GM12864 (cell line): ENCODE results near the gene OR4A16.

Experiments used
- DNase-seq: peaks from one replicate; pipeline ENCODE4 v3.0.0-alpha.2; 2011; ENCODE audit warnings: low read depth
- H3K4me3 ChIP-seq: 2 replicates; pipeline ENCODE4 v1.5.1; 2011; ENCODE audit warnings: mild to moderate bottlenecking, low read depth, low read length, control low read depth
- TF ChIP-seq, protein P1 (sequence below): IDR thresholded peaks from 2 replicates; pipeline ENCODE4 v1.5.1; 2011; ENCODE audit warnings: low read depth, mild to moderate bottlenecking, moderate library complexity, low read length, control low read depth, inconsistent platforms; ENCODE audit errors: missing control alignments

Gene OR4A16

GRCh38 chr11:55342901-55343300, at the start of gene OR4A16:
Gene OR4A16 (plus strand): TSS chr11:55343201. CDS start chr11:55343201, 0 bp downstream.
- DNase-seq = no peak
- TF ChIP-seq, protein P1, sequence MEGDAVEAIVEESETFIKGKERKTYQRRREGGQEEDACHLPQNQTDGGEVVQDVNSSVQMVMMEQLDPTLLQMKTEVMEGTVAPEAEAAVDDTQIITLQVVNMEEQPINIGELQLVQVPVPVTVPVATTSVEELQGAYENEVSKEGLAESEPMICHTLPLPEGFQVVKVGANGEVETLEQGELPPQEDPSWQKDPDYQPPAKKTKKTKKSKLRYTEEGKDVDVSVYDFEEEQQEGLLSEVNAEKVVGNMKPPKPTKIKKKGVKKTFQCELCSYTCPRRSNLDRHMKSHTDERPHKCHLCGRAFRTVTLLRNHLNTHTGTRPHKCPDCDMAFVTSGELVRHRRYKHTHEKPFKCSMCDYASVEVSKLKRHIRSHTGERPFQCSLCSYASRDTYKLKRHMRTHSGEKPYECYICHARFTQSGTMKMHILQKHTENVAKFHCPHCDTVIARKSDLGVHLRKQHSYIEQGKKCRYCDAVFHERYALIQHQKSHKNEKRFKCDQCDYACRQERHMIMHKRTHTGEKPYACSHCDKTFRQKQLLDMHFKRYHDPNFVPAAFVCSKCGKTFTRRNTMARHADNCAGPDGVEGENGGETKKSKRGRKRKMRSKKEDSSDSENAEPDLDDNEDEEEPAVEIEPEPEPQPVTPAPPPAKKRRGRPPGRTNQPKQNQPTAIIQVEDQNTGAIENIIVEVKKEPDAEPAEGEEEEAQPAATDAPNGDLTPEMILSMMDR = no peak
- H3K4me3 ChIP-seq = no peak within 1 kb of the TSS

GRCh38 chr11:55324500-55324899, 18.5 kb upstream of the OR4A16 start:
- H3K4me3 ChIP-seq = no peak overlapping the region
- TF ChIP-seq, protein P1 = no peak
- DNase-seq = no peak

GRCh38 chr11:55345306-55345705, 2.3 kb downstream of the OR4A16 start:
- TF ChIP-seq, protein P1 = no peak
- no peak for DNase-seq
- no peak overlapping the region for H3K4me3 ChIP-seq

GRCh38 chr11:55349032-55349431, 6.0 kb downstream of the OR4A16 start:
- DNase-seq = no peak
- TF ChIP-seq, protein P1 = no peak

GRCh38 chr11:55357560-55358184, 14.7 kb downstream of the OR4A16 start:
- DNase-seq = no peak
- TF ChIP-seq, protein P1 = peak; percentile 16
- H3K4me3 ChIP-seq = no peak overlapping the region

More at GRCh38 chr11:55349032-55349431, 6.0 kb downstream of the OR4A16 start:
- H3K4me3 ChIP-seq = no peak overlapping the region

- DNase-seq = no peak
- no peak within 1 kb of the TSS for H3K4me3 ChIP-seq
- TF ChIP-seq, protein P1 = no peak
Observed at GRCh38 chr11:55367674-55368073, 24.7 kb downstream of the OR4A16 start, which contains the start of gene OR4A15. Gene OR4A15 (plus strand): TSS chr11:55367974. CDS start chr11:55367974, 0 bp downstream.
